ENCODE data around the gene MCM5.

- TF ChIP-seq EZH2 (IDR thresholded peaks at IDR 0.05; ENCODE audit: insufficient read depth, poor library complexity, severe bottlenecking) (no peak), EZH2phosphoT487 (IDR thresholded peaks at IDR 0.05; ENCODE audit: insufficient read depth, low read depth) (no peak)
Observed at GRCh38 chr22:35449829-35450689, 50.1 kb downstream of the MCM5 start.
